ENCODE measurements around the gene UGT1A5.
"Not testable (repeated sequence)": the region's sequence is repeated elsewhere in the genome, so short reads cannot be mapped to it uniquely, and the experiment has no call there.

UGT1A5 gene

DNA sequence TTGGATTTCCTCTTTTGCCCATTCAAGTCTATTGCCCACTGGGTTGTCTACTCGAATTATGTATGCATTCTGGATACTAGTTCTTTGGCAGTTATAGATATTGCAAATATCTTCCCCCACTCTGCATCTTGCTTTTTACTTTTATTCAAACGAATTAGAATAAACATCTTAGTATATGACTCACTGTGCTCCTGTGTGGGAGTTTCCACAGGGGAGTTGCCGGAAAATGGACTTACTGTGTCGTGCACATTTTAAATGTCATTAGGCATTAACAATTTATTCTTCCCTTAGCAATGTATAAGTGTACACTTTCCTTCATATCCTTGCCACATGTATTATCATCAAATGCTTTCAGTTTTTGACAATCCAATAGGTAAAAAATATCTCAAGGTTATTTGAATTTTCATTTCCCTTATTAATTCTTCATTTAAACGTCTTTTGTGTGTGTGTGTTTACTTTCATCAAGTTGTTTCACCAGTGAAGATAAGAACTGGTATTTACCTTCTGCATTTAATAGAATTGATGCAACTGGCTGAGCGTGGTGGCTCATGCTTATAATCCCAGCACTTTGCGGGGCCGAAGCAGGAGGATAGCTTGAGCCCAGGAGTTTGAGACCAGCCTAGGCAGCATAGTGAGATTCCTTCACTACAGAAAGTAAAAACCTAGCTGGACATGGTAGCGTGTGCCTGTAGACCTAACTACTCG is 4.6 kb upstream of the UGT1A5 start:
- Mint-ChIP-seq H3K4me3 (no peak overlapping the region), H3K27ac (no peak overlapping the region), H3K27me3 (peaks cover 9% of the 10 kb centered on the region), H3K36me3 (peaks cover 3% of the 10 kb centered on the region), H3K9me3 (ENCODE audit: low read depth) (peaks cover 3% of the 10 kb centered on the region), H3K4me1 (ENCODE audit: low read depth) (no peaks in the 10 kb centered on the region)

DNA sequence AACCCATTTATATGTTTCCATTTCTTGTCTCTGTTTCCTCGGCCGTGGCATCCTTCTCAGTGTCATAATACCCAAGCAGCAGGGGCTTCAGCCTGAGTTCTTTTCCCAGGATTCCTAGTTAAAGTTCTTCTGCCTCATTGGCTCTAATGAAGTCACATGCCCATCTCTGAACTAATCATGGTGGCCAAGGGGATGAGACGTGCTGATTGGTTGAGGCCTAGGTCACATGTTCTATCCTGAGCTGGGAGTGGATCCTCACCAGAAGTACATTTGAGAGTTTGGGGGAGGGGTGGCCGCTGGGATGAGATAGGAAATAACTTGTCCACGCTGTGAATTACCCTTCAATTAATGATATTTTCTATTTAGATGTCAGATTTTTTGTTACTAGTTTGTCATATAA is 3.8 kb upstream of the UGT1A5 start:
- no peaks in the 10 kb centered on the region for H3K4me1 Mint-ChIP-seq (ENCODE audit: low read depth)
- peaks cover 3% of the 10 kb centered on the region for H3K9me3 Mint-ChIP-seq (ENCODE audit: low read depth)
- H3K4me3 Mint-ChIP-seq: no peak overlapping the region
- H3K27me3 Mint-ChIP-seq: peaks cover 11% of the 10 kb centered on the region
- H3K36me3 Mint-ChIP-seq: peaks cover 3% of the 10 kb centered on the region
- no peak overlapping the region for H3K27ac Mint-ChIP-seq

DNA sequence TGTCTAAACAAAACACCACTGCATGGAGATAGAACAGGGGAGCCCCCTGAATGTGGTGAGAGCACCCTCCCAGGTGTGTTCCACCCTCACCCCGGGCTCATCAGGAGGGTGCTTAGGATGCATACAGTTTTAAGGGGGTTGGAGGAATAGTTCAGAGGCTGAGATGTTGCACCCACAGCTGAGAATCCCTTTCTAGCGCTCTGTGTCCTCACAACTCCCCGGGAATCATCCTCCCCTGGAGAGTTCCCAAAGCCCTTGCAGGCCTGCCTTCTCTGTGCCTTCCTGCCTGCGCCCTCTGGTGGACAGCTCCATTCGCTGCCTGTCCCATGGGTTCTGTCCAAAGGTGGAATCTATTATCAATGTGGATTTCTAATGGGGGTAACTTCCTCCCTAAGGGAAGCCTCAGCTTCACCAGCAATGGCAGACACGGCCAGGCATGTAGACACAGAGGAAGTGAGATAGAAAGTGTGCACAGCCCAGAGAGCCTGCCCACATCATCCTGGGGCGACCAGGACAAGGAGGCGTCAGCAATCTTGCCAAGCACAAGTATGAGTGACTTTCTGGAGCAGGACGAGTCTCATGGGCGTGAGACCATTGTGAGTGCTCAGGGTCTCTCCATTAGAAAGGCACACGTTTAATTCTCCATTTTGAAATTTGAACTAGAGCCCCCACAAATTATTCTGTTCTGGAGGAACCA is 1.2 kb upstream of the UGT1A5 start:
- Mint-ChIP-seq H3K4me1 (ENCODE audit: low read depth) (no peaks in the 10 kb centered on the region), H3K27me3 (peaks cover 10% of the 10 kb centered on the region), H3K36me3 (no peaks in the 10 kb centered on the region), H3K9me3 (ENCODE audit: low read depth) (no peaks in the 10 kb centered on the region), H3K27ac (no peak overlapping the region), H3K4me3 (no peak overlapping the region)

DNA sequence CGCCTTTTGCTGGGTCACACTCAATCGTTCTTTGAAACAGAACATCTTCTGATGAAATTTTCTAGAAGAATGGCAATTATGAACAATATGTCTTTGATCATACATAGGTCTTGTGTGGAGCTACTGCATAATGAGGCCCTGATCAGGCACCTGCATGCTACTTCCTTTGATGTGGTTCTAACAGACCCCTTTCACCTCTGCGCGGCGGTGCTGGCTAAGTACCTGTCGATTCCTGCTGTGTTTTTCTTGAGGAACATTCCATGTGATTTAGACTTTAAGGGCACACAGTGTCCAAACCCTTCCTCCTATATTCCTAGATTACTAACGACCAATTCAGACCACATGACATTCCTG is 532 bp downstream of the UGT1A5 start:
- no peaks in the 10 kb centered on the region for H3K9me3 Mint-ChIP-seq (ENCODE audit: low read depth)
- no peak overlapping the region for H3K4me3 Mint-ChIP-seq
- no peaks in the 10 kb centered on the region for H3K4me1 Mint-ChIP-seq (ENCODE audit: low read depth)
- H3K27ac Mint-ChIP-seq: no peak overlapping the region
- peaks cover 10% of the 10 kb centered on the region for H3K27me3 Mint-ChIP-seq
- H3K36me3 Mint-ChIP-seq: no peaks in the 10 kb centered on the region

DNA sequence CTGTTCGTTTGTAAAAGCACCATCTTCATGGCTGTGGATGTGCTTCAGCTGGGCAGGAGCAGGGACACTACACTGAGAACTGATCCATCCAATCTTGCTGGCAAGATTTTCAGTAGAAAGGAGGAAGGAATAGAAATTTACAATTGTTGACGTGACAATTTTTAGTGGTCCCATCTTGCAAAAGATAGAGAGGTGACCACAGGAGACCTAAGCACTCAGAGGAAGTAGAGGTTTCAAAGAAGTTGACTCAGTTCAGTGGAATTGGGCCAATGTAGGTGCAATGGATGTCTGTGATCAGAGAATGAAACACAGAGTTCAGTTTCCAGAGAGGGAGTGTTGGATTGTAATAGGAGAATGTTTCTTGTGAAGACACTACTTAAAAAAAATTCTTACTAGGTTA is 1.4 kb downstream of the UGT1A5 start:
- Mint-ChIP-seq H3K36me3 (no peaks in the 10 kb centered on the region), H3K4me3 (no peak overlapping the region), H3K27ac (no peak overlapping the region), H3K4me1 (ENCODE audit: low read depth) (no peaks in the 10 kb centered on the region), H3K9me3 (ENCODE audit: low read depth) (no peaks in the 10 kb centered on the region), H3K27me3 (peaks cover 10% of the 10 kb centered on the region)

DNA sequence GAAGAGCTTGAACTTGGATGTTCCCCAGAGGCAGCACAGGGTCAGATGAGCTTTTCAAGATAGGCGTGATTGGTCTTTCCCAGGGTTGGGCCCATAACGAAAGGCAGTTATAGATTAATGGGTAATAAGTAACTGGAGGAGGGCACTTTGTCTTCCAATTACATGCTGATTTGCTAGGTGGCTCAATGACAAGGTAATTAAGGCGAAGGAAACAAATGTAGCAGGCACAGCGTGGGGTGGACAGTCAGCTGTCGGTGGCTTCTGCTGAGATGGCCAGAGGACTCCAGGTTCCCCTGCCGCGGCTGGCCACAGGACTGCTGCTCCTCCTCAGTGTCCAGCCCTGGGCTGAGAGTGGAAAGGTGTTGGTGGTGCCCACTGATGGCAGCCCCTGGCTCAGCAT is 5.8 kb downstream of the UGT1A5 start, which contains the start of gene UGT1A4:
UGT1A4 (plus strand) TSS at position 185 of the 400 bp plus-strand sequence; CDS start at position 270, 85 bp downstream.
- Mint-ChIP-seq H3K36me3 (no peaks in the 10 kb centered on the region), H3K27ac (no peak within 1 kb of the TSS), H3K4me1 (ENCODE audit: low read depth) (no peaks in the 10 kb centered on the region), H3K27me3 (peaks cover 13% of the 10 kb centered on the region), H3K9me3 (ENCODE audit: low read depth) (no peaks in the 10 kb centered on the region), H3K4me3 (no peak within 1 kb of the TSS)

DNA sequence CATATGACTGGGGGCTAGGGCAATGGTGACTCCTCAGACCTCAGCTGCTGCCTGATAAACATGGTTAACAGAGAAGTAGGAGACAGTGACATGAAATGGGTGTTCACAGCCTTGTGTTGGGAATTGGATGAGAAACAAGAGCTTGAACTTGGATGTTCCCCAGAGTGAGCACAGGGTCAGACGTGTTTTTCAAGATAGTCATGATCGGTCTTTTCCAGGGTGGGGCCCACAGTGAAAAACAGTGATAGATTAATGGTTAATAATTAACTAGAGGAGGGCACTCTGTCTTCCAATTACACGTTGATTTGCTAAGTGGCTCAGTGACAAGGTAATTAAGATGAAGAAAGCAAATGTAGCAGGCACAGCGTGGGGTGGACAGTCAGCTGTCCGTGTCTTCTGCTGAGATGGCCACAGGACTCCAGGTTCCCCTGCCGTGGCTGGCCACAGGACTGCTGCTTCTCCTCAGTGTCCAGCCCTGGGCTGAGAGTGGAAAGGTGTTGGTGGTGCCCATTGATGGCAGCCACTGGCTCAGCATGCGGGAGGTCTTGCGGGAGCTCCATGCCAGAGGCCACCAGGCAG is 16.1 kb downstream of the UGT1A5 start, which contains the start of gene UGT1A3:
UGT1A3 (plus strand) TSS at position 320 of the 579 bp plus-strand sequence; CDS start at position 405, 85 bp downstream.
- H3K4me3 Mint-ChIP-seq: no peak within 1 kb of the TSS
- H3K9me3 Mint-ChIP-seq (ENCODE audit: low read depth): no peaks in the 10 kb centered on the region
- no peak within 1 kb of the TSS for H3K27ac Mint-ChIP-seq
- no peaks in the 10 kb centered on the region for H3K4me1 Mint-ChIP-seq (ENCODE audit: low read depth)
- H3K27me3 Mint-ChIP-seq: peaks cover 9% of the 10 kb centered on the region
- H3K36me3 Mint-ChIP-seq: no peaks in the 10 kb centered on the region

DNA sequence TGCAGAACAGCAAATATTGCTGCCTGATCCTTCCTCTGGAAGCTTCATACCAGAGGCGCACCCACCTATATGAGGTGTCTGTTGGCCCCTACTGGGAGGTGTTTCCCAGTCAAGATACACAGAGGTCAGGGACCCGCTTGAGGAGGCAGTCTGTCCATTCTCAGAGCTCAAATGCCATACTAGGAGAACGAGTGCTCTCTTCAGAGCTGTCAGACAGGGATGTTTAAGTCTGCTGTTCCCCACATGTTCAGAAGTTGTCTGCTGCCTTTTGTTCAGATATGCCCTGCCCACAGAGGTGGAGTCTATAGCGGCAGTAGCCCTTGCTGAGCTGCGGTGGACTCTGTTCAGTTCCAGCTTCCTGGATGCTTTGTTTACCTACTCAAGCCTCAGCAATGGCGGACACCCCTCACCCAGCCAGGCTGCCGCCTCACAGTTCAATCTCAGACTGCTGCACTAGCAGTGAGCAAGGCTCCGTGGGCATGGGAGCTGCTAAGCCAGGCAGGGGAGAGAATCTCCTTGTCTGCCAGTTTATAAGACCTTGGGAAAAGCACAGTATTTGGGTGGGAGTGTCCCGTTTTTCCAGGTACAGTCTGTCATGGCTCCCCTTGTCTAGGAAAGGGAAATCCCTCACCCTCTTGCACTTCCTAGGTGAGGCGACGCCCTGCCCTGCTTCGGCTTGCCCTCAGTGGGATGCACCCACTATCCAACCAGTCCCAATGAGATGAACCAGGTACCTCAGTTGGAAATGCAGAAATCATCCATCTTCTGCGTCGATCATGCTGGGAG is 24.4 kb downstream of the UGT1A5 start:
- H3K9me3 Mint-ChIP-seq (ENCODE audit: low read depth); H3K36me3 Mint-ChIP-seq; H3K27ac Mint-ChIP-seq; H3K4me3 Mint-ChIP-seq; H3K4me1 Mint-ChIP-seq (ENCODE audit: low read depth): not testable (repeated sequence)
- peaks cover 16% of the 10 kb centered on the region for H3K27me3 Mint-ChIP-seq

DNA sequence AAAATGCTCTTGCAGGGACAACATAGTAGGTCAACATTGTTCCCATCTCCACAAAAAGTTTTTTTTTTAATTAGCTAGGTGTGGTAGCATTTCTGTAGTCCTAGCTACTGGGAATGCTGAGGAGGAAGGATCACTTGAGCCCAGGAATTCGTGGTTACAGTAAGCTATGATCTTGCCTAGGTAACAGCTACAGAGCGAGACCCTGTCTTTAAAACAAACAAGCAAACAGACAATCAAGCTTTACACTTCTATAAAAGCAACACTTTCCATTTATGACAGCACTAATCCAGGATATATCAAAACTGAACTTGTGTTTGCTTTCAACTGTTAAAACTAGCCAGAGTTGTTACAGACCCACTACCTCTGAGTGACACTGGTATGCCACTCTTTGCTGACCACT is 28.2 kb downstream of the UGT1A5 start:
- Mint-ChIP-seq H3K9me3 (ENCODE audit: low read depth) (no peaks in the 10 kb centered on the region), H3K36me3 (no peaks in the 10 kb centered on the region), H3K4me3 (no peak overlapping the region), H3K27ac (no peak overlapping the region), H3K4me1 (ENCODE audit: low read depth) (no peaks in the 10 kb centered on the region), H3K27me3 (peaks cover 14% of the 10 kb centered on the region)

DNA sequence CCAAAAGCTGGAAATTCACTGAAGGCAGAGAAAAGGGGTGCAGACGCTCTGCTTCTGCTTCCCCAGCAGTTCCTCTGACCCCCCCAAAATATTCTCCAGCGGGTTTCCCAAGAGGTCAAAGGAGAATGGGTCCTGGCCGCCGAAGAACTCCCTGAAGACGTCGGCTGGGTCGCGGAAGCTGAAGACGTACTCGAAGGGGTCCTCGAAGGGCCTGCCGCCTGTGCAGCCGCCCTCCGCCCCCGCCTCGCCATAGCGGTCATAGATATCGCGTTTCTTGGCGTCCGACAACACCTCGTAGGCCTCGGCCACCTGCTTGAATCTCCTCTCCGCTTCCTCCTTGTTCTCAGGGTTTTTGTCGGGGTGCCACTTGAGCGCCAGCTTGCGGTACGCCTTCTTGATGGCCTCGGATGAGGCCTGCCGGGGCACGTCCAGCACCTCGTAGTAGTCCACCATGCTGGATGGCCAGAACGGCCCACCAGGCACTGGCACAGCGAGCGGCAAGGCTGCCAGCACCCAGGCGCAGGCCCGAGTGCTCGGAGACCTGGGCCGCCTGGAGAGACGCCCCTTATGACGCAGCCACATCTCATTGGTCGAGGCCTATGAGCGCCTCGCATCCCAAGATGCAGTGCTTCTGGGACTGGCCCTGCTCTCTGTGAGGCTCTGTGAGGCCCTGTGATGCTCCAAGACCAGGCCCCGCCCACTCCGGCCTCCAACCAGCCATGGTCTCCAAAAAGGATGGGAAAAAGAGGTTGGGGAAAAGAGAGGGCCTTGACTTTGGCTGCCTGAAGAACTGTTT is 31.0 kb downstream of the UGT1A5 start:
- Mint-ChIP-seq H3K27ac (no peak overlapping the region), H3K4me3 (no peak overlapping the region), H3K36me3 (no peaks in the 10 kb centered on the region), H3K4me1 (ENCODE audit: low read depth) (no peaks in the 10 kb centered on the region), H3K27me3 (peaks cover 14% of the 10 kb centered on the region), H3K9me3 (ENCODE audit: low read depth) (no peaks in the 10 kb centered on the region)

DNA sequence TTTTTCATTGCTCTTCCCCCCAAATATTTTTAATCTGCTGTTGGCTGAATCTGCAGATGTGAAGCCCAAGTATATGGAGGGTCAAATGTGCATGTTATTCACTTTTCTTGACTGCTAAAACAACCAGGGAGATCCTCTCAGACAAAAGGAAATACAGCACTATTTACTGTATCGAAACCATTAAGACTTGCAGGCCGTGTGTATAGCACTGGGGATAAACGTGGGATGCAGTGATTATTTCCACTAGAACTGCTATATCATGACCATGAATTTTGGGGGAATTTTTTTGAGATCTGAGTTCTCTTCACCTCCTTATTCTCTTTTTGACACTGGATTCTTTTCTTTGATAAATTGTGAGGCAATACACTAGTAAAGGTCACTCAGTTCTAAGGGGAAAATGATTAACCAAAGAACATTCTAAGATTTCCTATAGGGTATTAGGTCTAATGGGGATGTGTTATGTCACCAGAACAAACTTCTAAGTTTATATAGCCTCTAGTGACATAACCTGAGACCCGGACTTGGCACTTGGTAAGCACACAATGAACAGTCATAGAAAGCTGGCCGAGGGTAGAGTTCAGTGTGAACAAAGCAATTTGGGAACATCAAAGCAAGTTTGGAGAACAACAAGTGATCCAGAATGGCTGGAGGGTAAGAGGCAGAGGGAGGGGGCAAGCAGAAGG is 32.5 kb downstream of the UGT1A5 start:
- Mint-ChIP-seq H3K4me3 (no peak overlapping the region), H3K9me3 (ENCODE audit: low read depth) (peaks cover 5% of the 10 kb centered on the region), H3K27ac (no peak overlapping the region), H3K4me1 (ENCODE audit: low read depth) (no peaks in the 10 kb centered on the region), H3K27me3 (peaks cover 14% of the 10 kb centered on the region), H3K36me3 (no peaks in the 10 kb centered on the region)

DNA sequence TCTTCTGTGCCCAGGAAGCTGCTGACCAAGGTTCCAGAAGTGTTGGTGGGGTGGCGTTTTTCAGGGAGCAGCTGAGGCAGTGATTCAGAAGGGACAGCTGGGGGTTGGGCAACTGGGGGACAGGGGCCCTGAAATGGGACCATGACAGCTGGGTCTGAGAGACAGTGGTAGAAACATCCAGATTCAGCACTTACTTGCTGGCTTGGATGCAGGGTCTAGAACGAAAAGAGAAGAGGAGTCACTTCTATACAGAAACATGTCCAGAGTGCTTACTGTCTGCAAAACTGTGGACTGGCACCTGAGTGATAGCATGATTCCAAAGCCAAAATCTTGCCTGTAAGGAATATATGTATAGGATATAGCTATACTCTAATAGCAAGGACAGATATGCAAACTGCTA is 33.1 kb downstream of the UGT1A5 start:
- not testable (repeated sequence) for H3K4me1 Mint-ChIP-seq (ENCODE audit: low read depth); H3K4me3 Mint-ChIP-seq; H3K36me3 Mint-ChIP-seq; H3K27ac Mint-ChIP-seq; H3K9me3 Mint-ChIP-seq (ENCODE audit: low read depth)
- H3K27me3 Mint-ChIP-seq: peaks cover 14% of the 10 kb centered on the region

DNA sequence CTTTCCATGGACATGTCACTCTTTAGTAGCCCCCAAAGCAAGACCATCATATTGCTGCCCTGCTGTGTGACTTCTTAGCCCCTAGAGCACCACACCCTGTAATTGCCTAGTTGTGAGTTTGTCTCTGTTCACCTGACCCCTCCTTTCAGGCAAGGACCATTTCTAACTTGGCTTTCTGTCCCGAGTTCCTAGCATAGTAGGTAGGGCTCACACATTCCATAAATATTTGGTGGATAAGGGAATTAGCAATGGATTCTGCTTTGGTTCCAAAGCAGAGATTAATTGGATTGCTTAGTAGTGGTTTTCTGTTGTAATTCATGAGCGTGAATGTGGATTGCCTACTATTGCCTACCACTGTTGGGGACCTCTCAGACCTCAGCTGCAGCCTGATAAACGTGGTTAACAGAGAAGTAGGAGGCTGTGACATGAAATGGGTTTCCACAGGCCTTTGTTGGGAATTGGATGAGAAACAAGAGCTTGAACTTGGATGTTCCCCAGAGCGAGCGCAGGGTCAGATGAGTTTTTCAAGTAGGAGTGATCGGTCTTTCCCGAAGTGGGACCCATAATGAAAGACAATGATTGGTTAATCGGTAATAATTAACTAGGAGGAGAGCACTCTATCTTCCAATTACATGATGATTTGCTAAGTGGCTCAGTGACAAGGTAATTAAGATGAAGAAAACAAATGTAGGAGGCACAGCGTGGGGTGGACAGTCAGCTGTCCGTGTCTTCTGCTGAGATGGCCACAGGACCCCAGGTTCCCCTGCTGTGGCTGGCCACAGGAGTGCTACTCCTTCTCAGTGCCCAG is 34.0 kb downstream of the UGT1A5 start:
- Mint-ChIP-seq H3K4me3 (no peak overlapping the region), H3K4me1 (ENCODE audit: low read depth) (no peaks in the 10 kb centered on the region), H3K27me3 (peaks cover 14% of the 10 kb centered on the region), H3K36me3 (peaks cover 2% of the 10 kb centered on the region), H3K9me3 (ENCODE audit: low read depth) (peaks cover 8% of the 10 kb centered on the region), H3K27ac (no peak overlapping the region)

Data from activated naive CD8-positive, alpha-beta T cell (primary cell).